Hematopoietic multipotent progenitor cell treated with erythropoietin and hydrocortisone succinate and interleukin-3 and kit ligand, for 6 days (in vitro differentiated cells): ENCODE results near the gene CFAP91.
A peak's percentile ranks its signal among the peaks of the same experiment; 100 is the strongest.

Experiments used
- DNase-seq: peaks from one replicate; pipeline ENCODE4 v3.0.0-alpha.2; 2015

Gene CFAP91

DNA sequence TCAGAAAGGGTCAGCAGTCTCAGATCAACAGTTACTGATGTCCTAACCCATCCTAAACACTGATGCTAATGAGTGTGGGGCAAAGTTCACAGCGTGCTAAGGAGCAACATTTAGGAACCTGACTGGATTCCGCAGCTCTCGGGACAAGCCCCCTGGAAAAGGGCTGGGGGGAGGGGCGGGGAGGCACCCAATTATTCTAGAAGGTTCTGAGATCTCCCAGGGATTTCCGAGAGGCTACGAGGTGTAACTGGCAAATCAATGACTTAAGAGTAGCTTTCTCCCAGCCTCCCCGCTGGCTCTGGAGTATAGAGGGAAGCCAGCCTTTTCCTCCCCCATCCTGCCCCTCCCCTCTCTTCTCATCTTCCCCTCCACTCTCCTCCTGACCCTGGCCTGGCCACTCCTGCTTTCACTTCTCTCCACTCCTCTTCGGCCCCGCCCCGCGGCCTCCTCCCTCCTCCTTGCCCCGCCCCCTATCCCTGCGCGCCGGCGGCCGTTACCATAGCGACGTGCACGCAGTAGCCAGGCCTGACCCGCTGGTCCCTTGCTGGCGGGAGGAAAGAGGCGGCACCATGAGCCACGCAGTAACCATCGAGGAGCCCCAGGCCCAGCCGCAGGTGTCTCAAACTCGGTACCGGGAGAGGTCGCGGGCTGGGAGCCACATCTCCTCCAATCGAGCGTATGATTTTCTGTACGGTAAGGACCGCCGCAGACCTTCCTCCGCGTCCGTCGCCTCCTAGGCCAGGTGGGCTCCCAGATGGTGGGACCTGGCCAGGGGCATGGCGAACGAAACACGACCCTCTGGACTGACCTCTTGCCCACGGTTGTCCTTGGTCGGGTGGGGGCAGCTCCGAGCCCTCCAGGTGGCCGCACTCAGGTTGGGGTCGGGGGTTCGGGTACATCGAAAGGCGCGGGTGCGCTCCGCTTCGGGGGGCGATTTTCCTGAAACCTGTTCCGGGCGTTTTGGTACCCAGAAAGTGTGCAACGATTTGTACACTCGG is at the start of gene CFAP91:
Gene CFAP91, plus strand, starts transcription at position 493 of the 998 bp plus-strand sequence. Its CDS starts 77 bp downstream, at position 570.
- DNase-seq = peak; percentile 91

DNA sequence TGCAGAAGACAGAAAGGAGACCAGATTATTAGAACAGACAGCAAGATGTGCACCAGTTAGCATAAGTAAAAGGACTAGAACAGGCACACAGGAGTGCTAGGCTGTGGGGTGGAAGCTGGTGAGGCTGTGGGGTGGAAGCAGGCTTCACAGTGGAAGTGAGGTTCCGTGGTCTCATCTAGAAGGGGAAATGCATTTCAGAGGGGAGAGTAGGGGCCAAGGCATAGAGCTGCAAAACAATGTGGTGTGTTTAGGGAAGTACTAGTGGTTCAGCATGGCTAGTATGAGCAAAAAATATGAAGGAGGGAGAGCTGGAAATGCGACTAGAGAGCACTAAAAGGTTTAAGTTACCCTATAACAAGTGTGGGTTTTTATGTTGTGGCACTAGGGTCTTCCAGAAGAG is 48.9 kb upstream of the CFAP91 start:
- DNase-seq = peak; percentile 36

DNA sequence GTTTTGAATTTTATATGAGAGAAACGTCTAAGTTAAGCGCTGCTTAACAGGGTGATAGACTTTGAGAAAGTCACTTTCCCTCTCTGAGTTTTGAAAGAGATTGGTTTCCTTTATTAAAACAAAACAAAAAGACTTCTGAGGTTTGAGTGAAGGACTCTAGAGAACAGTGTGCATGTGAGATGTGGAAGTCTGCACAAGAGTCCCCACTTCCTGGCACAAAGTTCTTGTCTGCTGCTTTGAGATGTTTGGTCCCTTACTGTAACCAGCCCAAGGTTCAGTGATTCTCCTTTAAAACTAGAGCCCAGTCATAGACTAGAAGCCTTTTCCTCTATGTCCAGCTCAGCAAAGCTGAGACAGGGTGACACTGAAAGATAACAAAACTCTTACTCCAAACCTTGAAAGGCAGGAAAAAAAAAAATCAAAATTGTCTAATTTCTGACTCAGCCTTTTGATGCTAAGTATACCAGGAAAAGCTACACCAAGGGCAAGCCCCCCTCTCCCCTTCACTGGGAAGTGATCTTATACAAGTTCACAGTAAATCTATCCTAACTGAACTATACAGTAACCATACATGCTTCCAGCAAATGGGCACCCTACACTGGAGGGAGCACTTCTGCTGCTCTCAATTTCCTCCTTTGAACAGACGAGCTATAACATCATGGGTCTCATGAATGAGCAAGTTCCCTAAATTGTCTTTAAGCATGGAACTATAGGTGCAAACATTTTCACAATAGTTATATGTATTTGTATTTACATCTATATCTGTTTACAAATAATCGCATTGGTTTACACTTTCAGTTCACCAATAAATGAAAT is 44.7 kb upstream of the CFAP91 start:
- DNase-seq = no peak

DNA sequence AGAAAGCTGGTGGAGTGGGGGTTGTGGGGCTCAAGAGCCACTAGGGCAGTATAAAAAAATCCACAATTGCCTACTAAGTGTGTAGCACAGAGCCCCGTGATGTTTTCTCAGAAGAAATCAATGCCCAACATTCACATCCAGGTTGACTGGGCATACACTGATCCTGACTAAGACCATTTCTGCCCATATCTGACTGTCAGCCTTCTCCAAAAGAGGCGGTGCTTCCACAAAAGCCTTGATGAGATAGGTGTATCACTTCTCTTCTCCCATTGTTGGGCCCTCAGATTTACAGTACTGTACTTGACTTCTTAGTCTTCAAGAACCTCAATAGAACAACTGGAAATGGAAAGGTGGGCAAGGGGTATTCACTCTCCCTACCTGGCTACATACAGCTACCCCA is 43.8 kb upstream of the CFAP91 start:
- DNase-seq = no peak

DNA sequence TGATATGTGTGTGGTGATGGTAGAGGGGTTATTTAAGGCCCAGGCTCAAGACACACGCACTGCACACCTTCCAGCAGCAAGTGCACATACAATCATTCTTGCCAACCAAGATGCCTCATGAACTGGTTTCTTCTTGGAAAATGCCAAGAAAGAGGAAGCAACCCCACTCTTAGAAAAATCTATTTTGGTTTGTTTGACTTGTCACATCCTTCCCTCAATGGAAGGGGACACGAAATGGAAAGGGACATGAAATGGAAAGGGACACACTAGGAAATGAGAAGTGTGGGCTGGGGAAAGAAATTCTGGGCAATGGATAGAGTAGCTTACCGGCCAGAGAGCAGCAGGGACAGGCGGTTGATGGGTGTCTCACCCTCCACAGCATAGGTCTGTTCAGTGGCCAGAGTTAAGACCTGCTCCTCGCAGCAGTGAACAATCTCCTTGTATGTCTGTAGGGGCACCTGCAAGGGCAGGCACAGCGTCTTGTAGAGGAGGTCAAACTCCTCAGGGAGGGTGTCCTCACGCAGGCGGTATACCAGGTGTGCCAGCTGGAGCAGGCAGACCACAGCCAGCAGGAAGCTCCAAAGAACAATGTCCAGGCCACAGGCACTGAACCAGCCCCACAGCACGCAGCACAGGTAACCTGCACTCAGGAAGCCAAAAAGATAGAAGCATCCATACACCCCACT is 43.1 kb upstream of the CFAP91 start:
- no peak for DNase-seq

DNA sequence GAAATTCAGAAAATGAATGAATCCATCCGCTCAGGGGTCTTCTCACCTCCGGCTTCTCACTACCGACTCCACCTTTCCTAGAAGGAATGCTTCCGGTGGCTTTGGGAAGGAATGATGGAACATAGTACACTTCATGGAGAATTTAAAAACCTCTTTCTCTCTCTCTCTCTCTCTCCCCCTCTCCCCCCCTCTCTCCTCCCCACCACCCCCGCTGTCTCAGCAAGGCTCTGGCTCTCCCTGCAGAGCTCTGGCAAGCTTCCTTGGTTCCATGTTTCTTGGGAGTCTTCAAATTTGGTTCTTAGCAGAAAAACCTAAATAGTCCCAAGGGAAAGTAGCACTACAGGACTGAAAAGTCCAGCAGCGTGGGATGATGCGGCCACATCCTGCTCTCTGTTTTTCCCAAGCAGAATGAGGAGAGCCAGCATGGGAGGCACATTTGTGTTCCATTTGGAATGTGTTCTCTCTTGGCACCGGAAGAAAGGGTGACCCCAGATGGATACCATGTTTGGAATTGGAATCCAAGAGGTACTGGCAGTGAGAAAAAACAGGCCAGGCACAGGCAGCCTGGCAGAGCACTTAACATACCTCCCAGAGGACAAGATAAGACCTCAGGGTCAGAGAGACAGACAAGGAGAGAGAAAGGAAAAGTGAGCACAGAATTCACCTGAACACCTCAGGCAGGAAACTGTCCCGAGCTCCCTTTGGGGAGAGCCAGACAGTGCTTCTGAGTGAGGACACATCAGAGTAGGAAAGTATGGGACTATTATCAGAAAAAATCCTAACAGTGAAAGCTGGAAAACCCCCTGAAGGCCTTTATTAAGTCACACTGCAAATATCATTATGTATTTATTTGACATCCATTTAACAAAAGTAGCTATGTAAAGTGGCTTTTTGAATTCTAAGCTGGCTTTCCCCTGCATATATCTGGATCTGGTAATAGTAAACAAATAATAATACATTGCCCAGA is 42.1 kb upstream of the CFAP91 start, which contains the start of gene POPDC2:
Gene POPDC2, minus strand, starts transcription at position 116 of the 967 bp plus-strand sequence. CDS start 166 bp downstream, outside the sequence.
- no peak for DNase-seq

DNA sequence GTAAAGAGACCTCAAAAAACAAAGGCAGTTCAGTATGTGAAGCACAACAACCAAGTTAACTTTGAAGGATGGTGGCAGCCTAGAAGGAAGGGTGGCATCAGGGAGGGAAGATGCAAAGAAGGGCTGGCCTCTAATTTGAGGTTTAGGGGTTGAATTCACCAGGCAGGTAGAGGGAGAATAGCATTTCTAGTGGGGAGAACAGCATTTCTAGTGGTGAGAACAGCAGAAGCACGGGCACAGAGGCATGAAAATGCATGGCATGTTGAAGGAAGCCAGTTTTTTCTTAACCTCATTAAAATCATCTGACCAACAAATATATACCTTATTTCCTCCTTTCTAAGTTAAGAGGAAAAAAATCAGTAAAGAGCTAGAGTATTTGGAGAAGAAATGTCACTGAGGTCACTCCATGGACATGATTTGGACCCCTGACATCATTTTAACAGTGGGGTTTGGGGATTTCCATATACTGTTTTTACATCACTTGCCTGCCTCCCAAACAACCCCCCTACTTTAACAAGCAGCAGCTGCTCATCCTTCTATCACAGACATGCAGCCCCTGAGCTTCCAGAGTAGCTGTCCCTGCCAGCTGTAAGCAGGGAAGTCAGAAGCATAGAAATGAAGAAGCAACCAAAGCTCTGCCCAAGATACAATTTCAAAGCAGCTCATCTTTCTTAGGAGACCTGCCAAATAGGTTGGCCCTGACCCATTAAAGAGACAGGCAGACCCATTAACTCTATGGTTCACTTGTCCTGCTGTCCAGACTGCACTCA is 40.0 kb upstream of the CFAP91 start:
- no peak for DNase-seq

DNA sequence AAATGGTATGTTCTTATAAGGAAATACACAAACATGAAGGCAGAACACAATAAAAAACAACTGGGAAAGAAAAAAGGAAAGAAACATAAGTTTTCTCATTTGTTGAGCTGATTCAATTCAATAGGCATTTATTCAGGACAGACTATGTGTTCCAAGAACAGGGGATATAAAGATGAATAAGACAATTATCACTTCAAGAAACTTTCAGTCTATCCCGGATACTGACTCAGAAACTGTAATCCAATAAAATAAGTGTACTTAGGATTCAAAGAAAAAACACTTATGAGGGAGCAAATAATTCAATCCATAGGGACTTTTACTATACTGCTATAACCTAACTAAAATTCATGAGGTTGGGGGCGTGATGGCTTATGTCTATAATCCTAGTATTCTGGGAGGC is 38.9 kb upstream of the CFAP91 start:
- no peak for DNase-seq

DNA sequence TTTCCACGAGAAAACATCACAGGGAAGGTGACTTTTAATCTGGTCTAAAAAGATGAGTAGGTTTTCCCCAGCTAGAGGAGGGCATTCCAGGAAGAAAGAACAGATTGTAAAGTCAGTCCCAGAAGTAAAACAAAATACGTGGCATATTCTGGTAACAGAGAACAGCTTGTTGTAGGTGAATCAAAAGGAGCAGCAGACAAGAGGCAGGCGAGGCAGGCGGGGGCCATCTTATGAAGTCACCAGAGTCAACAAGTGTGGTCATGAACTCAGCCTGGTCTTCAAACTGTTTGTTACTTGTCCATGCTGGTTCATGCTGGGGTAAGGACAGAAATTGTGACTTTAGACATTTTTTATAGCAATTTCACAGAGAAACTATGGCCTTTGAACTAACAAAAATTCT is 38.5 kb upstream of the CFAP91 start:
- no peak for DNase-seq

DNA sequence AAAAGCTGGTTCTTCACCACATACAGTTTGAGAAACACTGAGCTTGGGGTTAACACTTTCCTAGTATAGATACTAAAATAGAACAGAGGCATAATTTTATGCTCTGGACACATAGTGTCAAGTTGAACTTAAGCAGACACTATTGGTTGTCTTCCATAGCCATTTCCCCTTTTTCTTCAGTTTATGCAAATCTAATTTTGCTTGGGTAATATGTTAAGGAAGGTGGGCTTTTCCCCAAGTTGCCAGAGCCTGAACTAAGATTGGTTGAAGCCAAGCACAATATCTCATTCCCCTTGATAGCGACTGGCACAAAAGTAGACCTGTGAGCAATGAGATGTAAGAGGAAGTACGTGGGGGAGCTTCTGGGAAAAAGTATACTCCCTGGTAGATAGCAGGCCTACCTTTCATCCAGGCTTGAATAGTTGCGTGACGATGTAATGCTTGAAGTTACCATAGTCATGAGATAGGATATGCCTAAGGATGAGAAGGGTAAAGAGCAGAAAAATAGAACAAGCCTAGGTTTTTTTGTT is 37.9 kb upstream of the CFAP91 start:
- no peak for DNase-seq

DNA sequence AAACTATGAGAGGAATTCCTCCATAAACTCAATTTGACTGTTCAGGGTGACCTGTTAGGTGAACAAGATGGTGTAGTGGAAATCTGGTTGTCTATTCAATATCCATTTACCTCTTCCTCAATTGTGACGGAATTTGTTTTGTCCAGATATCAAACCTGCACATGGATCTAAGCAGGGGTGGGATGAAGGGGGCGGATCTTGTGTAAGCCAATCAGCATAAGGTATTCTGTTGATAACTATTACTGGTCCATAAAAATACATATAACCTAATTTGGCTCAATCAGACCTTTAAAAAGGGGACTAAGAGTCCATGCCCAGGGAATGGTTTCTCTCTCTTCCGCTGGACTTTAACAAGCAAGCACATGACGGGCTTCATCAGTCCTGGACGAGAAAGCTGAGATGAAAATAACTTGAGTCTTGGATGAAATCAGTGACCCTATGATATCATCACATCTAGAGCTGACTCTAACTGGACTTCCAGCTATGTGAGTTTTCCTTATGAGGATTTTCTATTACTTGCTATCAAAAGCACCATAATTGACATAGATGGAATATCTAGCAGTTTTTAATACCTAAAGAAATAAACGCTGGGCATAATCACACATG is 36.8 kb upstream of the CFAP91 start:
- no peak for DNase-seq

DNA sequence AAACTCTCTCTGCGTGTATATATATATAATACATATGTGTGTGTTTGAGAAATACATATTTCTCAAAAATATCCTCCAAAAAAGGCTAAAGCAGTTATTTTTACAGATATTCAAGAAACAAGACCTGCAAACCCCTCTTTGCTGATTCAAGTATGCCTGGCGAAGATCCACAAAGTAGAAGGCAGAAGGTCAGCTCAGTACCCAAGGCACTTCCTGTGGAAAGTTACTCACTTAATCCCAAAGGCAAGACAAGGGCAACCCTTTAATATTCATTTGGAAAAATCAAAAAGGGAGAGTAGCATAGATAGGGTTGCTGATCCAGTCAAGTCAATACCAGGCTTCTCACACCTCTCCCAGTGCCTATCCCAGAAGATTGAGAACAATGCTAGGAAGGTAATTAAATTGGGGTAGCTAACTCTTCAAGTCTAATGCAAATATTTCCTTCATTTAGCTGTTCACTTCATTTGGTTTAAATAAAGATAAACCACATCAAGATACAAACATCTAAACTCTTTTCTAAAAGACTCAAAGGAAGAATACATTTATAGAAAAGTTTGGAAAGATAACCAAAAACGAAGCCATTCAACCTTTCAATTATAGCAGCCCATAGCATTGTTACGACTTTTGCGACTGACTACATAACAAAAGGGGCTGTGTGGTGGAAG is 32.8 kb upstream of the CFAP91 start:
- no peak for DNase-seq

DNA sequence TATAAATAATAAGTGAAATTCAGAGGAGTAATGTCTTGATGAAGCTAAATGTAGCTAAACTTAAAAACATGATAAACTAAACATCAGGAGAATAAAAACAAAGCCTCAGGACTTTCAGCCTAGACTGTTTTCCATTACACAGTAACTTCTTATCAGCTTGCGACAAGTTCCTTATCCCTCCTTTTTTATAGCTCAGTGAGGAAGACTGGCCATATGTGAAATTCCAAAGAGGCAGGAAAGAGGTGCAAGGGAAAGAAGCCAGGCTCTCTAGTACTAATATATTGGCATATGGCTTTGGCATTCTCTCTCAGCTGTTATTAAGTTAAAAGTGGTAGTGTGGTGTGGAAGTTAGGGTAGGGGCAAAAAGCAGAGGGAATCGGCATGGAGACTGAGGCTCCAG is 30.0 kb upstream of the CFAP91 start:
- DNase-seq = no peak

DNA sequence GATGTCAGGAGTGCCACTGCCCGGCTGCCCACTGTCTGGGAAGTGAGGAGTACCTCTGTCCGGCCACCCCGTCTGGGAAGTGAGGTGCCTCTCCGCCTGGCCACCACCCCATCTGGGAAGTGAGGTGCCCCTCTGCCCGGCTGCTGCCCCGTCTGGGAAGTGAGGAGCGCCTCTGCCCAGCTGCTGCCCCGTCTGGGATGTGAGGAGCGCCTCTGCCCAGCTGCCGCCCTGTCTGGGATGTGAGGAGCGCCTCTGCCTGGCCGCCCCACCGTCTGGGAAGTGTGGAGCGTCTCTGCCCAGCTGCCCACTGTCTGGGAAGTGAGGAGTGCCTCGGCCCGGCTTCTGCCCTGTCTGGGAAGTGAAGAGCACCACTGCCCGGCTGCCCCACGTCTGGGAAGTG is 28.9 kb upstream of the CFAP91 start:
- no peak for DNase-seq

DNA sequence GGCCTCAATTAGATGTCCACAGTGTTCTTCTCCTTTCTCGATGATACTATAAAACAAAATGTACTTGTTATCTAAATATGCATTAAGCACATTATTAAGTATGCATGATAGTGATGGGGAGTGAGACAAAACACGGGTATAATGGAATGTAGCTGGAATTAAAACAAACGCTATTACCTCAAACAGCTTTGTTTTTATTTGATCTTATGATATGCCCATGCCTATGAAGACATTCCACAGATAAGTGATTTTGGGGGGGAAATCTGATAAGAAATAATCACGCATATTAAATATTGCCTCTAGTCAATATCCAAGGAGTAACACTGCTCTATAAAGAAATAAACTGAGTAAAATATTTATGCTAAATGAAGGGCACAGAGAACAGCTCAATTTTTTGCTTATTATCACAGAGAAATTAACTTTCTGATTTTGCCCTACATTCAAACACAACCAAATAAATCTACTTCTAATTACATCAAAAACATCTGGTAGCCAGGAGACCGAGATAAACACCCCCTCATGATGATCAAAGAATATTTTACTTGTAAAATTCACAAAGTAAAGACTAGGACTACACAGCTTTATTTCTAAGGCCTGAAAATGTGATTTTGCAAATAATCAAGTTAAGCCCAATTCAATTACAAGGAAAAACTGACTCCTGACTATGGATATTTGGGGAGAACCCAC is 27.5 kb upstream of the CFAP91 start:
- DNase-seq = no peak

DNA sequence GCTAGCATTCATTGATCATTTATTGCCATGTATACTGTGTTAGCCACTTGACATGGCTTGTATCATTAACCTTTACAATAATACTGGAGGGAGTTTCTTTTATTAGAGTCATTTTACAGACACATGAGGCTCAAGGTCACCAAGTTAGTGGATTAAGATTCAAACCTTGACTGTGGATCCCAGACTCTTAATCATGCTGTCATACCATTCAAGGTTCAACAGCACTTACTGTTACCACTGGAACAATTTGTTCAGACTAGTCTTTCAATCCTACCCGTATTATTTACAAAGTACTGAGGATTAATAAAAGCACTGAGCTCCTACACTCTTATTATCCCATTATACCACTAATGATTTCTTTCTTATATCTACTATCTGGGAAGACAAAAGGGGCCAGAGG is 26.8 kb upstream of the CFAP91 start:
- no peak for DNase-seq

DNA sequence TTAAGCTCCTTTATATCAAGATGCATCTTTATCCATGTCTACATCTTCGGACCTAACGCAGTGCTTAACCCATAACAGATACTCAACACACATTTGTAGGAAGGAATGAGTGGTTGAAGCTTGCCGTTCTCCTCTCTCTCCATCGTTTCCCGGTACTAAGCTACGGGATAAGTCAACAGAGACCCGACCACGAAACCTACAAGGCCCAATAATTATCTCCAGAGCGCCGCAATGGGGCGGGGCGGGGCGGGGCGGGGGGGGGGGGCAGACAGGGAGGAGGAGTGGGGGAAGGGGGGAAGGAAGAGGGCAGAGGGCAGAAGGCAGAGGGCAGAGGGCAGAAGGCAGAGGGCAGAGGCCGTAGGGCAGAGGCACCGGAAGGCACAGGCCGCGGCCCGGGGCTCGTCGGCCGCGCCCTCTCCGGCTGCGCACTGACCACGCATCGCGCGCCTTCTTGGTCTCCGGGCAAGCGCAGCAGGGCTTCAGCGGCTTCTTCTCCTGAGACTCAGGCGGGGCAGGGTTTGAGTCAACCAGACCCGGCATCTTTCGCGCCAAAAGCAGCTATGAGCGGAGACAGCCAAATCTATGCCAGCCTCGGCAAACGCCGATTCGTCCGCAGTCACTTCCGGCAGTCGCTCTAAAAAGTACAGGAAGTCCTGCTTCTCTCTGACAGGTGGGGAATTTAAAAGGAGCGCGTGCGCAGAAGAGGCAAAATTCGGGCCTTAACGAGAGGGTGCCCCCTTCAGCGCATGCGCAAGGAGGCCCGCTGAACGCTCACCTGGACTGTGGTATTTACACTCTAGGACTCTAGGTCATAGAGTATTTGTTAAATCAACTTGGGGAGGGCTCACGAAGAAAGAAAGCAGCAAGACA is 25.8 kb upstream of the CFAP91 start, which contains the start of gene COX17:
Gene COX17, minus strand, starts transcription at position 636 of the 870 bp plus-strand sequence. Its CDS starts 96 bp downstream, at position 540.
- DNase-seq = peak; percentile 99

DNA sequence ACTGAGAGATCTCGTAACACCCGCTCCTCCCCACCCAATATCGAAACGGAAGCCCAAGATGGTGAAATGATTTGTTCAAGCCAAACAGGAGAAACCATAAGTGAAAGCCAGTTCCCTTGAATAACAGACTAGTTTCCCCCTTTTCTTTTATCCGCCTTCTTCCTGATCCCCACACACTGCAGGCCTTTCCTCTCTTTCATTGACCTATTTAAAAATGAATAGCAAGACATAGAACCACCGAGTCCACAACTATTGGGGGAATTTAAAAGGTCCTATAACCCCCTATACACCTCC is 25.2 kb upstream of the CFAP91 start:
- DNase-seq = no peak
